ENCODE measurements around the gene PRR12.

GRCh38 chr19:49631014-49631588, 40.1 kb downstream of the PRR12 start:
- TF ChIP-seq YY1 (tag by site-specific recombination; IDR thresholded peaks at IDR 0.05): no peak
- TF ChIP-seq CTCF (tag by site-specific recombination; IDR thresholded peaks at IDR 0.05): no peak
- no peak for TF ChIP-seq ZNF560 (tag by site-specific recombination; IDR thresholded peaks at IDR 0.05; ENCODE audit: borderline replicate concordance)
- no peak for TF ChIP-seq KLF17 (tag by site-specific recombination; IDR thresholded peaks at IDR 0.05)
- no peak for TF ChIP-seq ZFP41 (tag by site-specific recombination; IDR thresholded peaks at IDR 0.05; ENCODE audit: borderline replicate concordance)
- TF ChIP-seq GFI1B (tag by site-specific recombination; IDR thresholded peaks at IDR 0.05): no peak
- TF ChIP-seq ZNF501 (tag by site-specific recombination; IDR thresholded peaks at IDR 0.05): no peak
- no peak for TF ChIP-seq BCL11B (tag by site-specific recombination; IDR thresholded peaks at IDR 0.05; ENCODE audit: low read depth)
- no peak for TF ChIP-seq ZNF785 (tag by site-specific recombination; IDR thresholded peaks at IDR 0.05)
- TF ChIP-seq ZBTB7A (tag by site-specific recombination; IDR thresholded peaks at IDR 0.05; ENCODE audit: low read depth): no peak
- no peak for TF ChIP-seq TSHZ1 (tag by site-specific recombination; IDR thresholded peaks at IDR 0.05; ENCODE audit: borderline replicate concordance)
- TF ChIP-seq TCF7L2 (IDR thresholded peaks at IDR 0.05; ENCODE audit: borderline replicate concordance, low read depth, low read length): no peak
- TF ChIP-seq ZNF140 (tag by site-specific recombination; IDR thresholded peaks at IDR 0.05): no peak
- TF ChIP-seq ZNF747 (tag by site-specific recombination; IDR thresholded peaks at IDR 0.05): no peak

Data from HEK293 (cell line).